Testis (tissue), 3 donors: ENCODE results near the gene CCDC9. TPM values are rescaled to one million over a fixed set of nuclear protein-coding genes. Genes with fewer than 3 reads are reported as not detected.

Experiments used
- DNase-seq: peaks from one replicate; pipeline ENCODE4 v3.0.0-alpha.2; 2019
- H3K27ac ChIP-seq, 2 donors: fragments of 200-600 bp; sonication (generic); one replicate each; pipeline ENCODE4 v1.5.1; 2019
- H3K27me3 ChIP-seq: fragments of 200-600 bp; sonication (generic); one replicate; pipeline ENCODE4 v1.5.1; 2019
- H3K36me3 ChIP-seq: fragments of 200-600 bp; sonication (generic); one replicate; pipeline ENCODE4 v1.5.1; 2017; ENCODE audit warnings: low read depth; ENCODE audit errors: missing control alignments
- H3K4me1 ChIP-seq: fragments of 200-600 bp; sonication (generic); one replicate; pipeline ENCODE4 v1.5.1; 2019
- H3K4me3 ChIP-seq, 2 donors: fragments of 200-600 bp; sonication (generic); one replicate each; pipeline ENCODE4 v1.5.1; 2017 to 2019
- H3K9me3 ChIP-seq: fragments of 200-600 bp; sonication (generic); one replicate; pipeline ENCODE4 v1.5.1; 2017
- CTCF ChIP-seq, 3 experiments: fragments of 450-650 bp in 2 of 3; fragments of 200-600 bp in 1 of 3; sonication (generic) in 1 of 3; IDR thresholded peaks; one replicate each; pipeline ENCODE4 v1.5.1; 2016 to 2019; ENCODE audit warnings: antibody characterized with exemption in 3 of 3, mild to moderate bottlenecking in 2 of 3, moderate library complexity in 1 of 3
- POLR2A ChIP-seq: fragments of 450-650 bp; IDR thresholded peaks from one replicate; pipeline ENCODE4 v1.6.1; 2017; ENCODE audit warnings: antibody characterized with exemption, mild to moderate bottlenecking, moderate library complexity
- WGBS, 2 donors: methylation state at CpG; one replicate each; pipeline ENCODE4 v1.1.5; 2018; 5-methylcytosine and 5-hydroxymethylcytosine counted together
- intact Hi-C: fragments of 100-400 bp; cut with DNase I; formaldehyde crosslinking; loops from one replicate; pipeline ENCODE4 v1.15.1; 2023; ENCODE audit warnings: low total_unique reads
- polyA plus RNA-seq: library from polyadenylated mRNA; stranded (reverse); fragments of 350-450 nt; fragmentation: Illumina TruSeq; extraction: RNeasy Lipid Tissue Mini Kit (QIAGEN cat#74804); gene quantifications from one replicate; pipeline ENCODE4 v1.2.3, GENCODE V29; 2014; ENCODE audit warnings: low read depth, low replicate concordance; ENCODE audit not compliant: insufficient read depth
- total RNA-seq, 2 donors: library from RNA; depleted of rRNA; stranded (reverse); fragments of >200 nt; gene quantifications; one replicate each; pipeline ENCODE4 v1.2.3, GENCODE V29; 2016

CCDC9 gene
- total and polyA plus RNA-seq, 3 donors from 2014 or later = 50.9 to 65.0 (median 61.0) TPM

GRCh38 chr19:47256693-47257410 lies 527 bp downstream of the CCDC9 start:
- H3K4me3 ChIP-seq = peak overlapping the region; percentile 53 to 70
- DNase-seq = peak; percentile 100
- H3K4me1 ChIP-seq = peaks cover 17% of the 10 kb centered on the region
- H3K36me3 ChIP-seq = no peaks in the 10 kb centered on the region
- H3K27me3 ChIP-seq = no peaks in the 10 kb centered on the region
- TF ChIP-seq POLR2A = no peak
- no peak for TF ChIP-seq CTCF (IDR thresholded peaks at IDR 0.05)
- H3K9me3 ChIP-seq = no peaks in the 10 kb centered on the region
- H3K27ac ChIP-seq = peak overlapping the region; percentile 87 to 97
- WGBS, 2 donors = 1% methylated on average over 24 to 40 of the region's 52 CpGs
- intact Hi-C loops = no loop called here

- intact Hi-C loops = no loop called here
- peak overlapping the region; percentile 87 to 97 for H3K27ac ChIP-seq
- peak overlapping the region; percentile 53 to 70 for H3K4me3 ChIP-seq
- H3K27me3 ChIP-seq = no peaks in the 10 kb centered on the region
- no peak for DNase-seq
- H3K9me3 ChIP-seq = no peaks in the 10 kb centered on the region
- WGBS, 2 donors = 1 to 4% methylated on average over 20 to 29 of the region's 29 CpGs
- no peaks in the 10 kb centered on the region for H3K36me3 ChIP-seq
- TF ChIP-seq POLR2A = peak; percentile 30
- no peak for TF ChIP-seq CTCF (IDR thresholded peaks at IDR 0.05)
- H3K4me1 ChIP-seq = peaks cover 17% of the 10 kb centered on the region
Observed at GRCh38 chr19:47257411-47258169, 1.3 kb downstream of the CCDC9 start.

GRCh38 chr19:47258434-47258833 lies 2.1 kb downstream of the CCDC9 start:
- no peak for DNase-seq

GRCh38 chr19:47258895-47259555 lies 2.7 kb downstream of the CCDC9 start:
- intact Hi-C loops = no loop called here
- TF ChIP-seq POLR2A (no peak), CTCF (IDR thresholded peaks at IDR 0.05) (no peak)
- H3K4me3 ChIP-seq = no peak overlapping the region
- peaks cover 17% of the 10 kb centered on the region for H3K4me1 ChIP-seq
- DNase-seq = no peak
- H3K36me3 ChIP-seq = no peaks in the 10 kb centered on the region
- H3K27me3 ChIP-seq = no peaks in the 10 kb centered on the region
- peak overlapping the region in 1 of 2 donors; percentile 97 for H3K27ac ChIP-seq
- 74 to 91% methylated on average over 5 to 6 of the region's 6 CpGs for WGBS, 2 donors
- no peaks in the 10 kb centered on the region for H3K9me3 ChIP-seq

More at GRCh38 chr19:47258434-47258833, 2.1 kb downstream of the CCDC9 start:
- Histone ChIP-seq H3K27ac (peak overlapping the region; percentile 87 to 97), H3K4me3 (no peak overlapping the region), H3K36me3 (no peaks in the 10 kb centered on the region), H3K27me3 (no peaks in the 10 kb centered on the region), H3K4me1 (peaks cover 17% of the 10 kb centered on the region), H3K9me3 (no peaks in the 10 kb centered on the region)
- TF ChIP-seq POLR2A (no peak), CTCF (IDR thresholded peaks at IDR 0.05) (no peak)
- 54 to 83% methylated on average over 9 of the region's 9 CpGs for WGBS, 2 donors
- intact Hi-C loops = no loop called here
